GM19455 (cell line): ENCODE measurements around the gene ATP13A5.

Experiments used
- ATAC-seq: cut with Tn5 transposase; IDR thresholded peaks from one replicate; pipeline ENCODE4 v1.9.1; 2021; ENCODE audit not compliant: unreplicated experiment

The ATP13A5 gene, protein sequence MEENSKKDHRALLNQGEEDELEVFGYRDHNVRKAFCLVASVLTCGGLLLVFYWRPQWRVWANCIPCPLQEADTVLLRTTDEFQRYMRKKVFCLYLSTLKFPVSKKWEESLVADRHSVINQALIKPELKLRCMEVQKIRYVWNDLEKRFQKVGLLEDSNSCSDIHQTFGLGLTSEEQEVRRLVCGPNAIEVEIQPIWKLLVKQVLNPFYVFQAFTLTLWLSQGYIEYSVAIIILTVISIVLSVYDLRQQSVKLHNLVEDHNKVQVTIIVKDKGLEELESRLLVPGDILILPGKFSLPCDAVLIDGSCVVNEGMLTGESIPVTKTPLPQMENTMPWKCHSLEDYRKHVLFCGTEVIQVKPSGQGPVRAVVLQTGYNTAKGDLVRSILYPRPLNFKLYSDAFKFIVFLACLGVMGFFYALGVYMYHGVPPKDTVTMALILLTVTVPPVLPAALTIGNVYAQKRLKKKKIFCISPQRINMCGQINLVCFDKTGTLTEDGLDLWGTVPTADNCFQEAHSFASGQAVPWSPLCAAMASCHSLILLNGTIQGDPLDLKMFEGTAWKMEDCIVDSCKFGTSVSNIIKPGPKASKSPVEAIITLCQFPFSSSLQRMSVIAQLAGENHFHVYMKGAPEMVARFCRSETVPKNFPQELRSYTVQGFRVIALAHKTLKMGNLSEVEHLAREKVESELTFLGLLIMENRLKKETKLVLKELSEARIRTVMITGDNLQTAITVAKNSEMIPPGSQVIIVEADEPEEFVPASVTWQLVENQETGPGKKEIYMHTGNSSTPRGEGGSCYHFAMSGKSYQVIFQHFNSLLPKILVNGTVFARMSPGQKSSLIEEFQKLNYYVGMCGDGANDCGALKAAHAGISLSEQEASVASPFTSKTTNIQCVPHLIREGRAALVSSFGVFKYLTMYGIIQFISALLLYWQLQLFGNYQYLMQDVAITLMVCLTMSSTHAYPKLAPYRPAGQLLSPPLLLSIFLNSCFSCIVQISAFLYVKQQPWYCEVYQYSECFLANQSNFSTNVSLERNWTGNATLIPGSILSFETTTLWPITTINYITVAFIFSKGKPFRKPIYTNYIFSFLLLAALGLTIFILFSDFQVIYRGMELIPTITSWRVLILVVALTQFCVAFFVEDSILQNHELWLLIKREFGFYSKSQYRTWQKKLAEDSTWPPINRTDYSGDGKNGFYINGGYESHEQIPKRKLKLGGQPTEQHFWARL

DNA sequence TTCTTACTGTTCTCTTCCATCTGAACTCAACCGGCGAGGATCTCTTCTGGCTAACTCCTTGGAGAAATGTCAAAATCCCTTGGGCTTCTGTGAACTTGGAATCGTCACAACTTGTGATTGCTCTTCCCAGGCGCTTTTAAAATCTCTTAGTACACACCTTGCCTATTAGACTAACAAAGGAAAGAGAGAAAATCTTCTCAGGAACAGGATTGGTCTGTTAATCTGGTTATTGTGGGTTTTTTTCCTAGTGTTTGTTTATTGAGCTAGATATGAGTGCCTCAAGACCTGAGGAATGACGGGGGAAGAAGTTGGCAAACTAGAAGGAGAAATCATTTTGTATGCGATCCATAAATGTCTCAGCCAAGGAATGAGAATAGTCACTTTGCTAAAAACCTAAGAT, at the start of gene ATP13A5:
Gene ATP13A5 (minus strand): TSS at position 48 of the 400 bp plus-strand sequence. CDS start 28 bp downstream, at position 20.
- no peak for ATAC-seq

- no peak for ATAC-seq
Observed at GRCh38 chr3:193418576-193419373, 40.2 kb upstream of the ATP13A5 start.

- ATAC-seq = no peak
Observed at GRCh38 chr3:193416629-193417028, 38.1 kb upstream of the ATP13A5 start.

- ATAC-seq = no peak
Observed at GRCh38 chr3:193407688-193408087, 29.1 kb upstream of the ATP13A5 start.

DNA sequence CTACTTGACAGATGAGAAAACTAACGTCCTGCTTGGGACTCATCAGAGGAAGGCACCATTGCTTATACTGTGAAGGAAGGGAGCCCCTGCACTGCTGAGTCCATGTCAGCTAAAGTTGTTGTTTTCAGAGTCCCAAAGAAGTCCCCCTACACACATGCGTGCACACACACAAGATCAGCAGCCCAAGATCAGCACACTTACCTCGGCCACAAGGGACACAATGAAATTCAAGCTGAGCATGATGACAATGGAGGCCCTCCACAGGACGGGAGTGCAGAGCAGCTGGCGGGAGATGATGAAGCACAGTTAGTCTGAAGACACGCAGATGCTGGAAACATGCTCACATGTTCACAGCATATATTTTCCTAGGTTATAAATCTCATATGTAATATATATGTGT, 28.6 kb upstream of the ATP13A5 start:
- ATAC-seq = no peak

- no peak for ATAC-seq
Observed at GRCh38 chr3:193403307-193403706, 24.8 kb upstream of the ATP13A5 start.

GRCh38 chr3:193400304-193400703, 21.8 kb upstream of the ATP13A5 start:
- ATAC-seq = no peak

- no peak for ATAC-seq
Observed at GRCh38 chr3:193396451-193397244, 18.1 kb upstream of the ATP13A5 start.

DNA sequence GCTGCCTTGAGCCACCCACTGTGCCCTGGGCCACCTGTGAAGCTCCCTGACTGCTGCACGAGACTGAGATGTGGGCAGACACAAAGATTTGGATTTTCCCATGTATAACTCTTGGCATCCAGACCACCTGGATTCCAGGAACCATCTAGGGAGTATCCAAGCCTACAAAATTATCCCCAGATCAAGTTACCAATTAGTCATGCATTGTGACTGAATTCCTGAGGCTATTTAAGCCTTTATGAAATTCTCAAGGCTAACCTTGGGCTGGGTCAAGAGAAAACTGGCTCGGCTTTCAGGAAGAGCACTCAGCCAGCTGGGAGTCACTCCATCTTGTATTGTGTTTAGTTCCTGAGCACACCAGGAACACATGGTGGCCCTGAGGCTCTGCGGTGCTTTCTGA, 13.3 kb upstream of the ATP13A5 start:
- ATAC-seq = no peak

- no peak for ATAC-seq
Observed at GRCh38 chr3:193389335-193389734, 10.8 kb upstream of the ATP13A5 start.

GRCh38 chr3:193388361-193388760, 9.8 kb upstream of the ATP13A5 start:
- no peak for ATAC-seq

DNA sequence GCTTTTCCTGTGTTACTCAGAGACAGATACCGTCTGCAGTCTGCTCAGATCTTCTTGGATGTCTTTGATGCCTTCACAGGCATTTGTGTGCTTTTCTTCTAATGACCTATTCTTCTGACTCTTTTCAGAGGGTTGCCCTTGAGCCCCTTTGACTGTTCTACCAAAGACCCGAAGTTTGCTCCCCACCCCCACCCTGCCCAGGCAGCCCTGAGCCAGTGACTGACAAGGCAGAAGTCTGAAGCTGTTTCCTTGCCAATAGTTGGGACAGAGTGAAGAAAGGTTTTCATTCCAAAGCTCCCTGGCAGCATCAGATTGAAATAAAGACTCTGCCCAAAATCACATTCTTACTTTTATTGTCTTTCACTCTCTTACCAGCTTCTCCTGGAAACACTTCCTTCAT, 9.0 kb upstream of the ATP13A5 start:
- no peak for ATAC-seq

- no peak for ATAC-seq
Observed at GRCh38 chr3:193377591-193377990, 962 bp downstream of the ATP13A5 start.

- ATAC-seq = no peak
Observed at GRCh38 chr3:193375614-193376013, 2.9 kb downstream of the ATP13A5 start.

DNA sequence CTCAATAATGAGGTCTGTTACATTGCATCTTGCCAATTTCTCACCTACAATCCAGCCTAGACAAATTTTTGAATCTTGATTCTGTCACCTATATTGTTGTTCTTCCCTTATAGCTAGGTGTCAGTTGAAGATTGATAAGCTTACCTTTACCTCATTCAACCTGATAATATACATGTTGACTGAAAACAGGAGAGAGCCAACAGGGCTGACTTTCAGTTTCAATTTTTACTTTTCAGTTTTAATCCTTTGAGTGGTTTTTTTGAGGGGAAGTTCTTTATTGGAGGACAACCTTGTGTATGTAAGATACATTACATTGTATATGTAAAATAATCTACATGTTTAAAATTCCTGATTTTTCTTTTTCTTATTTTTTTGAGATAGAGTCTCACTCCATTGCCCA, 5.8 kb downstream of the ATP13A5 start:
- peak; percentile 58 for ATAC-seq

DNA sequence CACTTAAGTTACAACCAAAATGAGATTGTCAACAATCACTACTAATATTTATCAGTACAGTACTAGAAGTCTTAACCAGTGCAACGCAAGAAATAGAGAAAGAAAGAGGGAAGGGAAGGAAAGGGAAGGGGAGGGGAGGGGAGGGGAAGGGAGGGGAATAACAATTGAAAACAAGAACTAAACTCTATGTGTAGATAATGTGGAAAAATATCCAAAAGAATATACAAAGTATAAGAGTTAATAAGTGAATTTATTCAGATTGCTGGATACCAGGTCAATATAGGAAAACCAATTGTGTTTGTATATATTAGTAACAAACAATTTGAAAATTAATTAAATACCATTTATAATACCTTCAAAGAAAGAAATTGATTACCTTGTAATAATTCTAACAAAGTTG, 10.7 kb downstream of the ATP13A5 start:
- ATAC-seq = no peak

- no peak for ATAC-seq
Observed at GRCh38 chr3:193357291-193357690, 21.3 kb downstream of the ATP13A5 start.

- ATAC-seq = no peak
Observed at GRCh38 chr3:193354423-193354822, 24.1 kb downstream of the ATP13A5 start.

DNA sequence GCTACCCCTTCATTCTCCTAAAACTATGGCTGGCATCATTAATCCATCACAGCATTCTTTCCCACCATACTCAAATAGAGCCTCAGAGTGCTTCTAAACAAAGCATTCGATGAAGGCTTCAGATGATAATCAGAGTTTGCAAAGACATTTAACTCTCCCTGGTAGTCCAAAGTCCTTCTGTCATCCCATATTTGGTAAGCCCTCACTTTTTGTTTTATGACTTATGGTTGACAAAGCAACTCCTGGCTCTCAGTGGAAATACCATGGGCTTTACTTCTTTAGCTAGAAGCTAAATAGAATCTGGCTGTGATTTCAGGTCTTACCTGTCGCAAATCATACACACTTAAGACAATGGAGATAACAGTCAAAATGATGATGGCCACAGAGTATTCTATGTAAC, 27.8 kb downstream of the ATP13A5 start:
- ATAC-seq = no peak

- ATAC-seq = no peak
Observed at GRCh38 chr3:193348686-193349085, 29.9 kb downstream of the ATP13A5 start.
